H1 (cell line): Measurements from ENCODE around the gene QPCT. TPM values are rescaled to one million over a fixed set of nuclear protein-coding genes. Genes with fewer than 3 reads are reported as not detected.

ENCODE experiments used
- CBX5 ChIP-seq: fragments of 300-800, 300-1000 bp; sonication (generic); IDR thresholded peaks from 2 replicates; pipeline ENCODE4 v1.7.1; 2016; ENCODE audit warnings: antibody characterized with exemption, low read length, low read depth
- CBX8 ChIP-seq: fragments of 300-800, 300-1000 bp; sonication (generic); IDR thresholded peaks from 2 replicates; pipeline ENCODE4 v1.7.1; 2016; ENCODE audit warnings: low read depth, low read length, borderline replicate concordance
- JUN ChIP-seq: IDR thresholded peaks from 2 replicates; pipeline ENCODE4 v1.6.1; 2011; ENCODE audit warnings: low read depth, mild to moderate bottlenecking, improper control_type of control experiment, low read length
- MAFK ChIP-seq: IDR thresholded peaks from 2 replicates; pipeline ENCODE4 v1.6.1; 2012; ENCODE audit warnings: low read depth, mild to moderate bottlenecking, improper control_type of control experiment, low read length
- MAX ChIP-seq: IDR thresholded peaks from 2 replicates; pipeline ENCODE4 v1.6.1; 2012; ENCODE audit warnings: inconsistent platforms
- RXRA ChIP-seq: IDR thresholded peaks from 2 replicates; pipeline ENCODE4 v1.6.1; 2011; ENCODE audit warnings: low read depth, mild to moderate bottlenecking, low read length, moderate library complexity; ENCODE audit not compliant: insufficient read depth
- SP1 ChIP-seq: IDR thresholded peaks from 2 replicates; pipeline ENCODE4 v1.6.1; 2011; ENCODE audit warnings: low read depth, low read length
- SRF ChIP-seq: IDR thresholded peaks from 2 replicates; pipeline ENCODE4 v1.6.1; 2011; ENCODE audit warnings: mild to moderate bottlenecking, low read depth, low read length, moderate library complexity
- TBP ChIP-seq: IDR thresholded peaks from 2 replicates; pipeline ENCODE4 v1.6.1; 2011; ENCODE audit warnings: low read depth, low read length, improper control_type of control experiment
- polyA plus RNA-seq, 7 experiments: library from polyadenylated mRNA; depleted of rRNA in 3 of 7; stranded (reverse) in 5 of 7; unstranded in 2 of 7; fragments of >200 nt in 5 of 7; fragments of 200-250 nt in 2 of 7; gene quantifications; 1 replicate in 5 of 7; 2 replicates in 1 of 7; 4 replicates in 1 of 7; pipeline versions ENCODE4 v1.2.1 to v1.2.3, GENCODE V29; 2011 to 2013; ENCODE audit warnings: missing spikeins in 2 of 7, mixed read lengths in 2 of 7
- total RNA-seq: library from RNA; stranded (reverse); fragmentation: NEBNext Ultra II Directional; extraction: Animal tissue kit (Norgen Biotek cat#: 25700); gene quantifications from 2 replicates; pipeline ENCODE4 v1.2.1, GENCODE V29; 2021
- TF ChIP-seq, protein P1 (sequence below): fragments of 300-600 bp; sonication (generic); IDR thresholded peaks from 2 replicates; pipeline ENCODE4 v1.7.1; 2012; ENCODE audit warnings: low read length, moderate library complexity, mild to moderate bottlenecking, inconsistent platforms; ENCODE audit not compliant: insufficient replicate concordance

QPCT gene
- total and polyA plus RNA-seq, 2 of the 8 experiments (the other 6 are each of a cell fraction or from before 2014, with no cell fraction given): 4.0 to 4.3 TPM

DNA sequence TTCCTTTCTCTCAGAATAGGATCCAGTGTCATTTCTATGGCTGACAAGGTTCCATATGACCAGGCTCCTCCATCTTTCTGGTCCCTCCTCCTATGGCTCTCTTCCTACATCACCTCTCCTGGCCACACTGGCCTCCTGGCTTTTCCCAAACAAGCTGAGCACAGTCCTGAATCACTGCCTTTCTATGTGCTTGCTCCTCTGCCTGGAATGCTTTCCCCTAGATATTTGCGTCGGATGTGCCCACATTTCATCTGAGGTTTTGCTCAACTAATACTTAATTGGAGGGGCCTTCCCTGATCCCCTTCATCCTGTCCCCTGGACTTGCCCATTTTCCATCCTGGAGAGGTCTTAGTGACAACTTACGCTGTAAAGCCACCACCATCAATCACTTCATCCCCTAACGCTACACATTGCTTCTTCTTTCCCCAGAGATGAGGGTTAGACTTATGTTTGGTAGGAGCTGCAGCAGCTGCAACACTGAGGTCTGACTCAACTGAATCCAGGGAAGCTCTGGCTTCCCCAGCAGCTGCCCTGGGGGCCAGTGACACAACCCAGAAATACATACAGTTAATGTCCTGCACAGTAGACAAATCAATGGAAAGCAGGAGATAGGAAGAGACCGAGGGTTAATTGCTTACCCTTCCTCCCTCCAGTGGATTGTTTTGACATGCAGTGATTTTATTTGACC is 42.9 kb downstream of the QPCT start (continued):
- TF ChIP-seq, protein P1, sequence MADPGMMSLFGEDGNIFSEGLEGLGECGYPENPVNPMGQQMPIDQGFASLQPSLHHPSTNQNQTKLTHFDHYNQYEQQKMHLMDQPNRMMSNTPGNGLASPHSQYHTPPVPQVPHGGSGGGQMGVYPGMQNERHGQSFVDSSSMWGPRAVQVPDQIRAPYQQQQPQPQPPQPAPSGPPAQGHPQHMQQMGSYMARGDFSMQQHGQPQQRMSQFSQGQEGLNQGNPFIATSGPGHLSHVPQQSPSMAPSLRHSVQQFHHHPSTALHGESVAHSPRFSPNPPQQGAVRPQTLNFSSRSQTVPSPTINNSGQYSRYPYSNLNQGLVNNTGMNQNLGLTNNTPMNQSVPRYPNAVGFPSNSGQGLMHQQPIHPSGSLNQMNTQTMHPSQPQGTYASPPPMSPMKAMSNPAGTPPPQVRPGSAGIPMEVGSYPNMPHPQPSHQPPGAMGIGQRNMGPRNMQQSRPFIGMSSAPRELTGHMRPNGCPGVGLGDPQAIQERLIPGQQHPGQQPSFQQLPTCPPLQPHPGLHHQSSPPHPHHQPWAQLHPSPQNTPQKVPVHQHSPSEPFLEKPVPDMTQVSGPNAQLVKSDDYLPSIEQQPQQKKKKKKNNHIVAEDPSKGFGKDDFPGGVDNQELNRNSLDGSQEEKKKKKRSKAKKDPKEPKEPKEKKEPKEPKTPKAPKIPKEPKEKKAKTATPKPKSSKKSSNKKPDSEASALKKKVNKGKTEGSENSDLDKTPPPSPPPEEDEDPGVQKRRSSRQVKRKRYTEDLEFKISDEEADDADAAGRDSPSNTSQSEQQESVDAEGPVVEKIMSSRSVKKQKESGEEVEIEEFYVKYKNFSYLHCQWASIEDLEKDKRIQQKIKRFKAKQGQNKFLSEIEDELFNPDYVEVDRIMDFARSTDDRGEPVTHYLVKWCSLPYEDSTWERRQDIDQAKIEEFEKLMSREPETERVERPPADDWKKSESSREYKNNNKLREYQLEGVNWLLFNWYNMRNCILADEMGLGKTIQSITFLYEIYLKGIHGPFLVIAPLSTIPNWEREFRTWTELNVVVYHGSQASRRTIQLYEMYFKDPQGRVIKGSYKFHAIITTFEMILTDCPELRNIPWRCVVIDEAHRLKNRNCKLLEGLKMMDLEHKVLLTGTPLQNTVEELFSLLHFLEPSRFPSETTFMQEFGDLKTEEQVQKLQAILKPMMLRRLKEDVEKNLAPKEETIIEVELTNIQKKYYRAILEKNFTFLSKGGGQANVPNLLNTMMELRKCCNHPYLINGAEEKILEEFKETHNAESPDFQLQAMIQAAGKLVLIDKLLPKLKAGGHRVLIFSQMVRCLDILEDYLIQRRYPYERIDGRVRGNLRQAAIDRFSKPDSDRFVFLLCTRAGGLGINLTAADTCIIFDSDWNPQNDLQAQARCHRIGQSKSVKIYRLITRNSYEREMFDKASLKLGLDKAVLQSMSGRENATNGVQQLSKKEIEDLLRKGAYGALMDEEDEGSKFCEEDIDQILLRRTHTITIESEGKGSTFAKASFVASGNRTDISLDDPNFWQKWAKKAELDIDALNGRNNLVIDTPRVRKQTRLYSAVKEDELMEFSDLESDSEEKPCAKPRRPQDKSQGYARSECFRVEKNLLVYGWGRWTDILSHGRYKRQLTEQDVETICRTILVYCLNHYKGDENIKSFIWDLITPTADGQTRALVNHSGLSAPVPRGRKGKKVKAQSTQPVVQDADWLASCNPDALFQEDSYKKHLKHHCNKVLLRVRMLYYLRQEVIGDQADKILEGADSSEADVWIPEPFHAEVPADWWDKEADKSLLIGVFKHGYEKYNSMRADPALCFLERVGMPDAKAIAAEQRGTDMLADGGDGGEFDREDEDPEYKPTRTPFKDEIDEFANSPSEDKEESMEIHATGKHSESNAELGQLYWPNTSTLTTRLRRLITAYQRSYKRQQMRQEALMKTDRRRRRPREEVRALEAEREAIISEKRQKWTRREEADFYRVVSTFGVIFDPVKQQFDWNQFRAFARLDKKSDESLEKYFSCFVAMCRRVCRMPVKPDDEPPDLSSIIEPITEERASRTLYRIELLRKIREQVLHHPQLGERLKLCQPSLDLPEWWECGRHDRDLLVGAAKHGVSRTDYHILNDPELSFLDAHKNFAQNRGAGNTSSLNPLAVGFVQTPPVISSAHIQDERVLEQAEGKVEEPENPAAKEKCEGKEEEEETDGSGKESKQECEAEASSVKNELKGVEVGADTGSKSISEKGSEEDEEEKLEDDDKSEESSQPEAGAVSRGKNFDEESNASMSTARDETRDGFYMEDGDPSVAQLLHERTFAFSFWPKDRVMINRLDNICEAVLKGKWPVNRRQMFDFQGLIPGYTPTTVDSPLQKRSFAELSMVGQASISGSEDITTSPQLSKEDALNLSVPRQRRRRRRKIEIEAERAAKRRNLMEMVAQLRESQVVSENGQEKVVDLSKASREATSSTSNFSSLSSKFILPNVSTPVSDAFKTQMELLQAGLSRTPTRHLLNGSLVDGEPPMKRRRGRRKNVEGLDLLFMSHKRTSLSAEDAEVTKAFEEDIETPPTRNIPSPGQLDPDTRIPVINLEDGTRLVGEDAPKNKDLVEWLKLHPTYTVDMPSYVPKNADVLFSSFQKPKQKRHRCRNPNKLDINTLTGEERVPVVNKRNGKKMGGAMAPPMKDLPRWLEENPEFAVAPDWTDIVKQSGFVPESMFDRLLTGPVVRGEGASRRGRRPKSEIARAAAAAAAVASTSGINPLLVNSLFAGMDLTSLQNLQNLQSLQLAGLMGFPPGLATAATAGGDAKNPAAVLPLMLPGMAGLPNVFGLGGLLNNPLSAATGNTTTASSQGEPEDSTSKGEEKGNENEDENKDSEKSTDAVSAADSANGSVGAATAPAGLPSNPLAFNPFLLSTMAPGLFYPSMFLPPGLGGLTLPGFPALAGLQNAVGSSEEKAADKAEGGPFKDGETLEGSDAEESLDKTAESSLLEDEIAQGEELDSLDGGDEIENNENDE: no peak
- TF ChIP-seq SRF: no peak
- TF ChIP-seq CBX5: no peak
- TF ChIP-seq SP1: no peak
- no peak for TF ChIP-seq MAFK
- TF ChIP-seq MAX: no peak
- TF ChIP-seq CBX8: no peak
- no peak for TF ChIP-seq RXRA
- no peak for TF ChIP-seq TBP
- TF ChIP-seq JUN: no peak
